Osteoblast (primary cell): ENCODE data around the gene ACOX3. TPM values are rescaled to one million over a fixed set of nuclear protein-coding genes. Genes with fewer than 3 reads are reported as not detected.

Experiments used
- DNase-seq: peaks from one replicate; pipeline ENCODE4 v3.0.0; 2011; ENCODE audit warnings: low spot score, mixed read lengths; ENCODE audit not compliant: insufficient read length; ENCODE audit errors: missing footprints
- H2AFZ ChIP-seq: 2 replicates; pipeline ENCODE4 v1.6.0; 2011; ENCODE audit warnings: mild to moderate bottlenecking, low read length
- H3K27ac ChIP-seq: 2 replicates; pipeline ENCODE4 v1.5.1; 2011; ENCODE audit warnings: mild to moderate bottlenecking, low read depth, low read length, moderate library complexity
- H3K27me3 ChIP-seq: 2 replicates; pipeline ENCODE4 v1.6.0; 2012; ENCODE audit warnings: mild to moderate bottlenecking, control low read depth, inconsistent platforms, low read length, moderate library complexity; ENCODE audit not compliant: insufficient read depth
- H3K36me3 ChIP-seq: 2 replicates; pipeline ENCODE4 v1.5.1; 2011; ENCODE audit warnings: mild to moderate bottlenecking, low read length, control low read depth, moderate library complexity; ENCODE audit not compliant: insufficient read depth
- H3K4me1 ChIP-seq: 2 replicates; pipeline ENCODE4 v1.5.1; 2011; ENCODE audit warnings: mild to moderate bottlenecking, low read length, control low read depth, moderate library complexity; ENCODE audit not compliant: insufficient read depth
- H3K4me2 ChIP-seq: 2 replicates; pipeline ENCODE4 v1.6.0; 2011; ENCODE audit warnings: mild to moderate bottlenecking, low read length; ENCODE audit not compliant: insufficient read depth
- H3K4me3 ChIP-seq: fragments of 200-600 bp; sonication (generic); 3 replicates; pipeline ENCODE4 v1.5.1; 2012; ENCODE audit warnings: mild to moderate bottlenecking, low read length, inconsistent platforms; ENCODE audit not compliant: insufficient read depth
- H3K79me2 ChIP-seq: 2 replicates; pipeline ENCODE4 v1.6.0; 2012; ENCODE audit warnings: mild to moderate bottlenecking, low read length, control low read depth, inconsistent platforms; ENCODE audit not compliant: insufficient read depth
- H3K9me3 ChIP-seq: 2 replicates; pipeline ENCODE4 v1.5.1; 2011; ENCODE audit warnings: low read depth, low read length, control low read depth
- H4K20me1 ChIP-seq: 2 replicates; pipeline ENCODE4 v1.6.0; 2012; ENCODE audit warnings: mild to moderate bottlenecking, low read length, control low read depth; ENCODE audit not compliant: insufficient read depth
- CTCF ChIP-seq: IDR thresholded peaks from 2 replicates; pipeline ENCODE4 v1.5.1; 2011; ENCODE audit warnings: mild to moderate bottlenecking, low read depth, low read length, moderate library complexity; ENCODE audit errors: extremely low read depth
- total RNA-seq: library from RNA; depleted of rRNA; stranded (reverse); fragments of >200 nt; gene quantifications from 2 replicates; pipeline ENCODE4 v1.2.3, GENCODE V29; 2012

ACOX3 gene
- total RNA-seq, 1 donor, result 24.2 TPM

GRCh38 chr4:8368998-8369397 is 71.5 kb downstream of the ACOX3 start:
- TF ChIP-seq CTCF, result no peak
- peak; percentile 61 for DNase-seq
- H3K4me3 ChIP-seq, result no peak overlapping the region
- no peak overlapping the region for H2AFZ ChIP-seq
- no peaks in the 10 kb centered on the region for H3K4me1 ChIP-seq
- H3K9me3 ChIP-seq, result no peaks in the 10 kb centered on the region
- no peaks in the 10 kb centered on the region for H4K20me1 ChIP-seq
- H3K36me3 ChIP-seq, result no peaks in the 10 kb centered on the region
- no peak overlapping the region for H3K4me2 ChIP-seq
- H3K27ac ChIP-seq, result no peak overlapping the region
- no peaks in the 10 kb centered on the region for H3K79me2 ChIP-seq
- no peaks in the 10 kb centered on the region for H3K27me3 ChIP-seq

GRCh38 chr4:8368061-8368481 is 72.5 kb downstream of the ACOX3 start:
- Histone ChIP-seq H3K27me3 (no peaks in the 10 kb centered on the region), H2AFZ (no peak overlapping the region), H3K27ac (no peak overlapping the region), H4K20me1 (no peaks in the 10 kb centered on the region), H3K4me1 (no peaks in the 10 kb centered on the region), H3K36me3 (no peaks in the 10 kb centered on the region), H3K79me2 (no peaks in the 10 kb centered on the region), H3K4me2 (no peak overlapping the region), H3K9me3 (no peaks in the 10 kb centered on the region), H3K4me3 (no peak overlapping the region)
- TF ChIP-seq CTCF, result no peak
- DNase-seq, result peak; percentile 85

- no peaks in the 10 kb centered on the region for H3K9me3 ChIP-seq
- no peaks in the 10 kb centered on the region for H3K36me3 ChIP-seq
- H3K4me1 ChIP-seq, result no peaks in the 10 kb centered on the region
- no peak overlapping the region for H3K4me2 ChIP-seq
- H2AFZ ChIP-seq, result no peak overlapping the region
- no peaks in the 10 kb centered on the region for H3K79me2 ChIP-seq
- no peaks in the 10 kb centered on the region for H3K27me3 ChIP-seq
- no peaks in the 10 kb centered on the region for H4K20me1 ChIP-seq
- H3K4me3 ChIP-seq, result no peak overlapping the region
- DNase-seq, result no peak
- H3K27ac ChIP-seq, result no peak overlapping the region
- no peak for TF ChIP-seq CTCF
These were observed 73.9 kb downstream of the ACOX3 start for GRCh38 chr4:8366601-8367000.

GRCh38 chr4:8365951-8366350 is 74.6 kb downstream of the ACOX3 start:
- Histone ChIP-seq H3K4me3 (no peak overlapping the region), H3K4me1 (no peaks in the 10 kb centered on the region), H3K27me3 (no peaks in the 10 kb centered on the region), H4K20me1 (no peaks in the 10 kb centered on the region), H3K9me3 (no peaks in the 10 kb centered on the region), H3K36me3 (no peaks in the 10 kb centered on the region), H3K27ac (no peak overlapping the region), H3K4me2 (no peak overlapping the region), H3K79me2 (no peaks in the 10 kb centered on the region), H2AFZ (no peak overlapping the region)
- DNase-seq, result peak; percentile 59
- no peak for TF ChIP-seq CTCF
